ENCODE data around the gene LRG1.
"Not testable (repeated sequence)": the region's sequence is repeated elsewhere in the genome, so short reads cannot be mapped to it uniquely, and the experiment has no call there.

DNA sequence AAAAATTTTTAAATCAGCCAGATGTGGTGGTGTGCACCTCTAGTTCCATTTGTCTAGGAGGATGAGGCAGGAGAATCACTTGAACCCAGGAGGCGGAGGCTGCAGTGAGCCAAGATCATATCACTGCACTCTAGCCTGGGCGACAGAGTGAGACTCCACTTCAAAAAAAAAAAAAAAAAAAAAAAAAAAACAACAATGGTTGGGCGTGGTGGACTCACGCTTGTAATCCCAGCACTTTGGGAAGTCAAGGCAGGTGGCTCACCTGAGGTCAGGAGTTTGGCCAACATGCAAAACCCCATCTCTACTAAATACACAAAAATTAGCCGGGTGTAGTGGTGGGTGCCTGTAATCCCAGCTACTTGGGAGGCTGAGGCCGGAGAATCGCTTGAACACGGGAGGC lies 12.5 kb downstream of the LRG1 start:
- TF ChIP-seq, protein P1, sequence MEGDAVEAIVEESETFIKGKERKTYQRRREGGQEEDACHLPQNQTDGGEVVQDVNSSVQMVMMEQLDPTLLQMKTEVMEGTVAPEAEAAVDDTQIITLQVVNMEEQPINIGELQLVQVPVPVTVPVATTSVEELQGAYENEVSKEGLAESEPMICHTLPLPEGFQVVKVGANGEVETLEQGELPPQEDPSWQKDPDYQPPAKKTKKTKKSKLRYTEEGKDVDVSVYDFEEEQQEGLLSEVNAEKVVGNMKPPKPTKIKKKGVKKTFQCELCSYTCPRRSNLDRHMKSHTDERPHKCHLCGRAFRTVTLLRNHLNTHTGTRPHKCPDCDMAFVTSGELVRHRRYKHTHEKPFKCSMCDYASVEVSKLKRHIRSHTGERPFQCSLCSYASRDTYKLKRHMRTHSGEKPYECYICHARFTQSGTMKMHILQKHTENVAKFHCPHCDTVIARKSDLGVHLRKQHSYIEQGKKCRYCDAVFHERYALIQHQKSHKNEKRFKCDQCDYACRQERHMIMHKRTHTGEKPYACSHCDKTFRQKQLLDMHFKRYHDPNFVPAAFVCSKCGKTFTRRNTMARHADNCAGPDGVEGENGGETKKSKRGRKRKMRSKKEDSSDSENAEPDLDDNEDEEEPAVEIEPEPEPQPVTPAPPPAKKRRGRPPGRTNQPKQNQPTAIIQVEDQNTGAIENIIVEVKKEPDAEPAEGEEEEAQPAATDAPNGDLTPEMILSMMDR (IDR thresholded peaks at IDR 0.05; ENCODE audit: insufficient read depth, low read length, poor library complexity, severe bottlenecking), result not testable (repeated sequence)
- TF ChIP-seq EZH2phosphoT487 (conservative IDR thresholded peaks at IDR 0.05; ENCODE audit: low read length), result not testable (repeated sequence)
